Posterior cingulate gyrus (tissue), 11 donors: ENCODE data around the gene ETV6.

Experiments used
- DNase-seq, 10 donors: peaks; one replicate each; pipeline versions ENCODE4 v3.0.0 to v3.0.0-alpha.2; 2020 to 2021; ENCODE audit warnings: mixed read lengths in 3 of 10
- intact Hi-C: fragments of 100-400 bp; cut with DNase I; formaldehyde crosslinking; loops from one replicate; pipeline ENCODE4 v1.15.1; 2023

ETV6 gene

GRCh38 chr12:11753150-11753499 lies 103.7 kb downstream of the ETV6 start:
- DNase-seq = no peak
- intact Hi-C loops = no loop called here

DNA sequence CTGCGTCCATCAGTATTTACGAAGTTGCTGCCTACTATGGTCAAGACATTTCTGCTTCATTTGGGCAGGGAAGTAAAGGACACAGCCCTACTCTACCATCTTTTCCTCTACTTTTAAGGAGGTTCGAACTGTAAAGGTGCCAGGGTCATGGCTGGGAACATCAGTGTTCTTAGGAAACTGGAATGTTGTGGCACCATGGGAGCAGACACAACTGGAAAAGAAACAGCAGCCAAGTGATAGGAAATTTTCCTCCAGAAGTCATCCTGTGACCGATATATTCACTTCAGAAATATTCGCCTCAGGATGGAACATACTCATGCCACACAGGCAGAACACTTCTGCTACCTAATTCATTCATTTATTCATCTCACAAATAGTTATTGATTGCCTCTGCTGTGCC lies 104.4 kb downstream of the ETV6 start:
- no peak for DNase-seq
- intact Hi-C loops = no loop called here

DNA sequence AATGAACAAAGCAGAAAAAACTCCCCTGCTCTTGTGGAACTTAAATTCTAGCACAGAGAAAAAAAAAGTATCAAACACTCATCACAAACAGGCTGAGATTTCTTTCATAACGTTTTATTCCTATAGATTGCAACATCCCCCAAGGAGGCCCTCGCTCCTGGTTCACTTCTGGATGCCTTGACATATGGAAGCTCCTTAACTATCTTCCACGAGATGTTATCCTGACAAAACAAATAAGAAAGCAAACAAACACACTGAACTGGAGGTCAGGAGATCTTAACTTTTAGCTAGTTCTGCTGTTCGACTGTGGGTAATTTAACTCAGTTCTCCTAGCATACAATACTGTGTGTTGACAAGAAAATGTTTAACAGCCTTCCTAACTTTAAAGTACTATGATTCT lies 104.8 kb downstream of the ETV6 start:
- no peak for DNase-seq
- intact Hi-C loops = no loop called here

DNA sequence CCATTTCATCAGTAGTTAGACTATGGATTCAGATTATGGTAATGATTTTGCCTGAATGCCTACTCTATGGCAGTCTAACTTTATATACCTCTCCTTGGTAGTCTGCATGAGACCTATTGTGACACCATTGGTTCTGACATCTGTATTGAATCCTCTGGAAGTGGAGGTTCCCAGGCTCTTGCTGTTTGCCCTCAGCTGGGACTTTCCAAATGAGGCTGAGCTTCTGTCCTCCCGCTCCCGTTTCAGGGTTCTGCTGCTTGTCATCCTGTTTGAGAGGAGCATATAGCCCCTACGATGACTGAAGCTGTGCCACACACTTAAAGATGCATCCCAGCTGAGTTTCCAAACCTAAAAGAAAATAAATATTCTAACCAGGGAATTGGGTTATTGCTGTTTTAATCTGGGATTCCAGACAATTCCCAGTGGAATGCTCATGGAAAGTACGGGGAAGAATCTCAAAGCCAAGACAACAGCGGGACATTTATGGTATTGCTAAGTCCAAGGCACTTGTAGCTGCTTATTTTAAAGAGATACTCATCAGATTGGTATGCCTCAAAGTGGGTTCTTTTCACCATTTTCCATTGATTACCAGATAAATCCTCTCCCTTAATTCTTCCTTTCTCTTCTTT lies 105.9 kb downstream of the ETV6 start:
- DNase-seq = no peak
- intact Hi-C loops = no loop called here

GRCh38 chr12:11756022-11756421 lies 106.5 kb downstream of the ETV6 start:
- no peak for DNase-seq
- intact Hi-C loops = no loop called here

DNA sequence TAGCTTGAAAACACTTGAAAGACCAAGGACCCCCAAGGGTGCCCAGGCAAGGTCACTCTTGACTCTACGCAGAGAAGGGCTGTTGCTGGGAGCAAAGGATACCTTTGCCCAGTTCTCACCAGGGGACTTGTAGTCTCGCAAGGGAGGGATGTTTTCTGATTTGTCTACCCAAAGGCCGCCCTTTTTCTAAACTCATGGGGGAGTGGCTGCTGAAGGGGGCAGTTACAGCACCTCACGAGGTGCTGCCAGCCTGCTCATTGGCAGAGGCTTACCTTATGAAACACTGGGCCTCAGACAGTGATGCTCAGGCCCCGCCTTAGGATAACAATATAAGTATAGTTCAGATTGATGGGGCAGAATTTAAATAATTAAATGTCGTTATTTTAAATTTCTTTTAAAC lies 107.0 kb downstream of the ETV6 start:
- intact Hi-C loops = no loop called here
- DNase-seq = no peak

DNA sequence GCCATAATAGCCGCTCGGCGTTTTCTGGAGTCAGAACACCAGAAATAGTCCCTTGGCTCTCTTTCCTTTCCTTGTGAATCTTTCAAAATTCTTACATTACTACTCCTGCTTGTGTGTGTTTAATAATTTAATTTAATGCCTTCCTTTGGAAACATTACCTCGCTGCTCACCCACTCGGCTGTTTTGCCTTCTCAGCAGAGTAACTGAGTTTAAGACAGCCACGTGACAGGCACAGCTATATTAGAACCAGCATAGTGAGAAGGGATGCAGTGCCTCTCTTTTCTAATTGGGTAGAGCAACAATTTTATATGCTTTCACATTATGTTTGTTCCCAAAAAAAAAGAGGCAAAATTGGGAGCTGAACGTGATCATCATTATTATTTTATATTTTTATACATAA lies 107.6 kb downstream of the ETV6 start:
- intact Hi-C loops = no loop called here
- DNase-seq = no peak

- intact Hi-C loops = no loop called here
- no peak for DNase-seq
These were observed 108.1 kb downstream of the ETV6 start for GRCh38 chr12:11757531-11757930.

GRCh38 chr12:11758087-11758486 lies 108.6 kb downstream of the ETV6 start:
- intact Hi-C loops = no loop called here
- no peak for DNase-seq

GRCh38 chr12:11758510-11759493 lies 109.3 kb downstream of the ETV6 start:
- intact Hi-C loops = no loop called here

GRCh38 chr12:11759494-11759878 lies 110.0 kb downstream of the ETV6 start:
- no peak for DNase-seq
- intact Hi-C loops = no loop called here

More at GRCh38 chr12:11758510-11759493, 109.3 kb downstream of the ETV6 start:
- DNase-seq = no peak

GRCh38 chr12:11759899-11760298 lies 110.4 kb downstream of the ETV6 start:
- no peak for DNase-seq
- intact Hi-C loops = no loop called here

- intact Hi-C loops = no loop called here
- no peak for DNase-seq
These were observed 112.5 kb downstream of the ETV6 start for GRCh38 chr12:11761869-11762567.

DNA sequence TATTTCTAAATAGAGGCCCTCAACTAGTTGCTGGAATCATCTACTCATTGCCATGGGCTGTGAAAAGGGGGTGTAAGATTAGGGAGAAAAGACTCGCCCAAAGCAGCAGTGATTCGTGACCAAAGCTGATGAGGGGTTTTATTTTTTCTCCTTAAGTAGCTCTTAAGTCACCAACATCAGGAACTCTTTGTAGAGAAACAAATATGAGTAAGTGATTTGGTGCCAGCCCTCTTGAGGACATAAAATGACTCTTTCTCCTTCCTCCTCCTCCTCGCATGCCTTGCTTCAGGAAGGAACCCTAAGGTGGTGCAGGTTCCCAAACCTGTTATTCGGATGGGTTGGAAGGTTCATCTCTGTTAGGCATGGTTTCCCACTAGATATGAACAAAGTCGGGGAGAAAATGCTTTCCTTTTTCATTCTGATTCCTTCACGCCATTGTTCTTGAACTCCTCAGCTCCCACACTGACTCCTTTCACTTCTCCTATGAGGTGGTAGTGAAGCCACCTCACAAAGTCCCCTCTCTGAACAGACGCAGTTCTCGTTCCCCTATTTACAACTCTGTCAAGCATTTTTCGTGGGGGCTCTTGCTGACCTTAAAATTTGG lies 113.4 kb downstream of the ETV6 start:
- DNase-seq = no peak
- intact Hi-C loops = no loop called here

DNA sequence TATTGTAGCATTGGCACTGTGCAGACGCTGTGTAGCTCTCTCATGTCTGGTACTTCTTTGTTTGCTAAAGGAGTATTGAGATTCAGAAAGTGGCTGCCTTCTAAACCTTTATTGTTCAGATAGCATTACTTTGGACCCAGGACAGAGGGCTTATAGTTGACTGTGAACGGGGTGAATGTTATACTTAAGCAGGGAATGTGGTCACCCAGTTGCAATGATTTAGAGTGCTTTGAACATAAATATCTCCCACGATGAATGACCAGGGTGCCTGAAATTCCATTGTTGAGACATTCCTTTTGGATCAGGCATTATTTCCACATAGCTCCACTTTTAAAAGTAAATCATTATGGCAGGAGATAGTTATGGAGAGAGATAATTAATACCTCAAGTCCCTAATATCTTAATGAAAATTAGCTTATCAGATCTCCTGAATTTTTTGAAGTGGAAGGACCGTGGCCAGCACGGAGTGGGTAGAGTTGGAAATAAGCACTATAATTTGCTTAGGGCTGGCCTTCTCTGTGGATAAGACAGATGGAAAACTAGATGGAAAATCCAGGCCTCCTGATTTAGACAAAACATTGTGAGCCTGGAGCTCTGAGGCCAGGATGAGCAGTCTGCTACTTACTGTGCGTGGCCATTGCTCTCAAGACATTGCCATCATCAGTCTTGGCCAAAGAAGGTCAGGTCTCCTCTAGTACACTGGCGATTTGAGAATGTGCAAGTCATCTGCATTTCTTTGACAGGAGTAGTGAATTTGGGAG lies 114.5 kb downstream of the ETV6 start:
- intact Hi-C loops = no loop called here
- no peak for DNase-seq

DNA sequence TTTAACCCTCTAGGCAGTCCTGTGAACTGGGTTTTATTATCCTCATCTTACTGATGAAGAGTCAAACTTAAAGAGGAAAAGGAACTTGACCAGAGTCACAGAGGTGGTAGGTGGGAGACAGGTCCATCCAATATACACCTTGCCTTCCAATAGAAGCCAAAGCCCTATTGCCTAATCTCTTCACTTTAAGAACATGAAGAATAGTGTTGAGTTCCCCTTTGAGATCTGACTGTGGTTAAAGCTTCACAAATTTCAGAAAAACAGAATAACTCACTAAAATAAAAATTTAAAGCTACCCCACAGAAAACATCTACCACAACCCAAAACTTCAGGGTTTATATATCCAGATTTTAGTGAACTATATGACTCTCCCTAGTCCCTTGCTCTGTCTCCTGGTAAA lies 115.4 kb downstream of the ETV6 start:
- intact Hi-C loops = no loop called here
- DNase-seq = no peak

DNA sequence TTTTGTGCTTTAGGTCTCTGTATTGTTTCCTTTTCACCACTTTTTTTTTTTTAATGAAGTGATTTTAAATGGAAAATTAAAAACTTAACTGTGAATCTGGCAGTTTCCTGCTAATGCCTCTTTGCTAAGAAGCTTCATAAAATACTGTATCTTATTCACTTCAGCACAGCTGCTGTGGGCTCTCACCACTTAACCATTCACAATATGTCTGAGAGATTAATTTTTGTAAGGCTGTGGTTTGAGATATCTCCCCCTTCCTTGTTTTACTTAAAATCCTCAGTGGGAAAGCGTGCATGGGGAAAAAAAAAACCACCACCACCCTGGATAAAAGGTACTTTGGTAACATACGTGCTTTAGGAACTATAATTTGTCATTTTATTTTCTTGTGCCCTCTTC lies 115.9 kb downstream of the ETV6 start:
- intact Hi-C loops = no loop called here

DNA sequence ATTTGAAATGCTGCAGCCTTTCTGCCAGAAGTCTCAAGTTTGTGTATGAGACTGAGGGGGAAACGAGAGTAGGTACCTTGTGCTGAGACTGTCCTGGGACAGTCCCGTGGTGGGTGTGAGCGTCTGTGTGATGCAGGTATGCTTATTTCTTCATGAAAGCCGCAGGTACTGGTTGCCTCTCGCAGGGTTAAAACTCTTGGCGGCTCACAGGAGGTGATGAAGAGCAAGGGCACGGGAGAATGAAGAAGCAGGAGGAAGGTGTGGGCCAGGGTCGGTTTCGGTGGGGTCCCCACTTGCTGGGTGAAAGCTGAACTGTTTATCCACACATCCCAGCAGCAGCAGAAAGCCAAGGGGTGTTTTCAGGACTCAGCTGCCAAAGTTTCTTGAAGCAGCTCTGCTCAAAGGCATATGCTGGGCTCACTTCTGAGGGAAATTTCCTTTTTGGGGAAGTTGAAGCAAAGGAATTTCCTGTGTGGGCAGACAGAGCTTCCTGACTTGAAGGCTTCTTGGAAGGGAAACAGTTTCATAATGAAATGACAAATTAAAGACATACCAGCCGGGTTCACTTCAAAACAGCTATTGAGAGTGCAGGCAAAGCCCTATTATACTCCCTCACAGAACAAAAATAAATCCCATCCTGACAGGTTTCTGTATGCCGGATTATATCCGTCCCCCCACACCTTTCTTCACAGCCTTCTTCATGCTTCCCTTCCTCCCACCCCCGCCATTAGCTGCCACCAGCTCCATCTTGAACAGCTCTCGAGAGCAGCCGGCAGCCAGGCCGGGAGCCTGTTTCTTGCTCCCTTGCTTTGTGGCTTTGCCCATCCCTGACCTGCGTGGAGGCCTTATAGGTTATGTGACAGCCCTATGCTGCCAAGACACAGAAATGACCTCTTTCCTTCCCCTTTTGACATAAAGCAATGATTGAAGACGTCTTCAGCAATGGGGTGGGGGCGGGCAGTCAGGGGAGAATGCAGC lies 116.6 kb downstream of the ETV6 start:
- intact Hi-C loops = no loop called here
- peak in 3 of 10 donors; percentile 31 to 89 (median 72) for DNase-seq

More for the DNA sequence above, 115.9 kb downstream of the ETV6 start:
- DNase-seq = no peak
